Hepatic stellate cell (primary cell): ENCODE data around the gene COMMD7.
A peak's percentile ranks its signal among the peaks of the same experiment; 100 is the strongest.

Experiments
- DNase-seq: peaks from one replicate; pipeline ENCODE4 v3.0.0; 2011; ENCODE audit warnings: low spot score

Gene COMMD7

GRCh38 chr20:32675223-32675975 lies 67.9 kb downstream of the COMMD7 start:
- no peak for DNase-seq

- peak; percentile 80 for DNase-seq
These were observed 68.9 kb downstream of the COMMD7 start for GRCh38 chr20:32674362-32674789.

GRCh38 chr20:32672982-32673851 lies 70.0 kb downstream of the COMMD7 start:
- no peak for DNase-seq

GRCh38 chr20:32672394-32672981 lies 70.8 kb downstream of the COMMD7 start:
- no peak for DNase-seq

- no peak for DNase-seq
These were observed 72.4 kb downstream of the COMMD7 start for GRCh38 chr20:32670773-32671455.

GRCh38 chr20:32667027-32667426 lies 76.2 kb downstream of the COMMD7 start:
- no peak for DNase-seq

GRCh38 chr20:32664678-32665159 lies 78.5 kb downstream of the COMMD7 start:
- no peak for DNase-seq

GRCh38 chr20:32664012-32664677 lies 79.1 kb downstream of the COMMD7 start:
- no peak for DNase-seq

GRCh38 chr20:32663335-32664011 lies 79.8 kb downstream of the COMMD7 start:
- DNase-seq, result no peak

GRCh38 chr20:32661820-32662528 lies 81.3 kb downstream of the COMMD7 start:
- DNase-seq, result no peak

GRCh38 chr20:32660661-32661060 lies 82.6 kb downstream of the COMMD7 start:
- no peak for DNase-seq

GRCh38 chr20:32656827-32657226 lies 86.4 kb downstream of the COMMD7 start:
- no peak for DNase-seq

- DNase-seq, result no peak
These were observed 87.3 kb downstream of the COMMD7 start for GRCh38 chr20:32655903-32656512.

GRCh38 chr20:32652739-32653526 lies 90.3 kb downstream of the COMMD7 start:
- DNase-seq, result peak; percentile 90
